ENCODE results near the gene KMT5B.

DNA sequence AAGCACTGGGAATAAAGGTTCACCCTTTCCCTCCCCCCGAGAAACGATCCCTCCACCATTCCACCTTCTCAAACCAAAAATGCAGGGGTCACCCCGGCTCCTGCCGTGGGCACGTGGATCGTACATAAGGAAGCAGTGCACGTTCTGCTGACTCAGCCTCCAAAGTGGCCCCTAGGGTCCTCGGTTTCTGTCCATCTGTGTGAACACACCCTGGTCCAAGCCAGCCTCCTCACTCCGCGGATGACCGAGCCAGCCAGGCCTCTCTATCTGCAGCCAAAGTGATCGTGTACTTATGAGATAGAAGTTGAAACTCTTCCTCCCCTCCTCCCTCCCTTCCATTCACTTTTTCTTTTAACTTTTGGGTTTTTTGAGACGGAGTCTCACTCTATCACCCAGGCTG is 42.4 kb upstream of the KMT5B start:
- no peak for TF ChIP-seq POLR2AphosphoS5 (IDR thresholded peaks at IDR 0.05)
- TF ChIP-seq, protein P1, sequence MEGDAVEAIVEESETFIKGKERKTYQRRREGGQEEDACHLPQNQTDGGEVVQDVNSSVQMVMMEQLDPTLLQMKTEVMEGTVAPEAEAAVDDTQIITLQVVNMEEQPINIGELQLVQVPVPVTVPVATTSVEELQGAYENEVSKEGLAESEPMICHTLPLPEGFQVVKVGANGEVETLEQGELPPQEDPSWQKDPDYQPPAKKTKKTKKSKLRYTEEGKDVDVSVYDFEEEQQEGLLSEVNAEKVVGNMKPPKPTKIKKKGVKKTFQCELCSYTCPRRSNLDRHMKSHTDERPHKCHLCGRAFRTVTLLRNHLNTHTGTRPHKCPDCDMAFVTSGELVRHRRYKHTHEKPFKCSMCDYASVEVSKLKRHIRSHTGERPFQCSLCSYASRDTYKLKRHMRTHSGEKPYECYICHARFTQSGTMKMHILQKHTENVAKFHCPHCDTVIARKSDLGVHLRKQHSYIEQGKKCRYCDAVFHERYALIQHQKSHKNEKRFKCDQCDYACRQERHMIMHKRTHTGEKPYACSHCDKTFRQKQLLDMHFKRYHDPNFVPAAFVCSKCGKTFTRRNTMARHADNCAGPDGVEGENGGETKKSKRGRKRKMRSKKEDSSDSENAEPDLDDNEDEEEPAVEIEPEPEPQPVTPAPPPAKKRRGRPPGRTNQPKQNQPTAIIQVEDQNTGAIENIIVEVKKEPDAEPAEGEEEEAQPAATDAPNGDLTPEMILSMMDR (IDR thresholded peaks at IDR 0.05 in 8 of 11, conservative IDR thresholded peaks at IDR 0.05 in 3 of 11): no peak
